Body of pancreas (tissue), 4 donors: ENCODE results near the gene ATCAY. TPM values are rescaled to one million over a fixed set of nuclear protein-coding genes. Genes with fewer than 3 reads are reported as not detected.
"Not testable (repeated sequence)": the region's sequence is repeated elsewhere in the genome, so short reads cannot be mapped to it uniquely, and the experiment has no call there.

Experiments
- ATAC-seq: fragments of 150-250 bp; one replicate; pipeline ENCODE4 v1.9.1; 2016
- DNase-seq, 4 donors: peaks; one replicate each; pipeline ENCODE4 v3.0.0-alpha.2; 2019
- H3K27ac ChIP-seq, 4 donors: fragments of 200-600 bp; sonication (generic); 1 replicate in 3 of 4; 2 replicates in 1 of 4; pipeline versions ENCODE4 v1.5.1 to v1.6.1; 2016 to 2019; ENCODE audit warnings: mild to moderate bottlenecking in 1 of 4, mixed read lengths in 1 of 4, moderate library complexity in 1 of 4
- H3K27me3 ChIP-seq, 2 donors: fragments of 200-600 bp; sonication (generic); one replicate each; pipeline ENCODE4 v1.6.0; 2016; ENCODE audit warnings: mild to moderate bottlenecking in 1 of 2
- H3K36me3 ChIP-seq, 2 donors: fragments of 200-600 bp; sonication (generic); replicated peaks in 1 of 2; 2 replicates each; pipeline ENCODE4 v1.5.1; 2016; ENCODE audit warnings: low read depth in 2 of 2; ENCODE audit not compliant: insufficient read depth in 1 of 2
- H3K4me1 ChIP-seq: fragments of 200-600 bp; sonication (generic); one replicate; pipeline ENCODE4 v1.6.0; 2016
- H3K4me3 ChIP-seq, 2 donors: fragments of 200-600 bp; sonication (generic); 1 replicate in 1 of 2; 2 replicates in 1 of 2; pipeline ENCODE4 v1.5.1; 2016 to 2019
- H3K9me3 ChIP-seq, 3 donors: fragments of 200-600 bp; sonication (generic); 1 replicate in 2 of 3; 2 replicates in 1 of 3; pipeline ENCODE4 v1.5.1; 2016
- CTCF ChIP-seq, 7 experiments: fragments of 450-650 bp in 4 of 7; fragments of 200-600 bp in 3 of 7; sonication (generic) in 3 of 7; IDR thresholded peaks; one replicate each; pipeline ENCODE4 v1.5.1; 2016 to 2019; ENCODE audit warnings: antibody characterized with exemption in 7 of 7
- POLR2A ChIP-seq, 3 donors: fragments of 450-650 bp; IDR thresholded peaks; one replicate each; pipeline ENCODE4 v1.6.1; 2016; ENCODE audit warnings: antibody characterized with exemption in 3 of 3, mild to moderate bottlenecking in 2 of 3
- WGBS, 2 donors: methylation state at CpG; one replicate each; pipeline ENCODE4 v1.1.5; 2017; 5-methylcytosine and 5-hydroxymethylcytosine counted together
- intact Hi-C: fragments of 100-400 bp; cut with DNase I; formaldehyde crosslinking; loops from one replicate; pipeline ENCODE4 v1.15.1; 2023
- total RNA-seq, 2 donors: library from RNA; depleted of rRNA; stranded (reverse); fragments of >200 nt; gene quantifications; one replicate each; pipeline ENCODE4 v1.1.0, GENCODE V29; 2016

The ATCAY gene
- total RNA-seq, 2 donors from 2014 or later = 1.6 TPM; not detected in 1

GRCh38 chr19:3932931-3933810 lies 52.7 kb downstream of the ATCAY start, which contains the start of gene NMRK2:
Gene NMRK2 (plus strand): TSS chr19:3933069. CDS start chr19:3933672, 603 bp downstream.
- Histone ChIP-seq H3K27ac (no peak within 1 kb of the TSS), H3K9me3 (no peaks in the 10 kb centered on the region), H3K4me1 (peaks cover 12% of the 10 kb centered on the region), H3K36me3 (no peaks in the 10 kb centered on the region), H3K27me3 (no peaks in the 10 kb centered on the region), H3K4me3 (no peak within 1 kb of the TSS)
- ATAC-seq = no peak
- DNase-seq = no peak
- no peak for TF ChIP-seq POLR2A (IDR thresholded peaks at IDR 0.05)
- no peak for TF ChIP-seq CTCF (IDR thresholded peaks at IDR 0.05)
- 7 to 10% methylated on average over 12 to 51 of the region's 51 CpGs for WGBS, 2 donors
- intact Hi-C loops = no loop called here

DNA sequence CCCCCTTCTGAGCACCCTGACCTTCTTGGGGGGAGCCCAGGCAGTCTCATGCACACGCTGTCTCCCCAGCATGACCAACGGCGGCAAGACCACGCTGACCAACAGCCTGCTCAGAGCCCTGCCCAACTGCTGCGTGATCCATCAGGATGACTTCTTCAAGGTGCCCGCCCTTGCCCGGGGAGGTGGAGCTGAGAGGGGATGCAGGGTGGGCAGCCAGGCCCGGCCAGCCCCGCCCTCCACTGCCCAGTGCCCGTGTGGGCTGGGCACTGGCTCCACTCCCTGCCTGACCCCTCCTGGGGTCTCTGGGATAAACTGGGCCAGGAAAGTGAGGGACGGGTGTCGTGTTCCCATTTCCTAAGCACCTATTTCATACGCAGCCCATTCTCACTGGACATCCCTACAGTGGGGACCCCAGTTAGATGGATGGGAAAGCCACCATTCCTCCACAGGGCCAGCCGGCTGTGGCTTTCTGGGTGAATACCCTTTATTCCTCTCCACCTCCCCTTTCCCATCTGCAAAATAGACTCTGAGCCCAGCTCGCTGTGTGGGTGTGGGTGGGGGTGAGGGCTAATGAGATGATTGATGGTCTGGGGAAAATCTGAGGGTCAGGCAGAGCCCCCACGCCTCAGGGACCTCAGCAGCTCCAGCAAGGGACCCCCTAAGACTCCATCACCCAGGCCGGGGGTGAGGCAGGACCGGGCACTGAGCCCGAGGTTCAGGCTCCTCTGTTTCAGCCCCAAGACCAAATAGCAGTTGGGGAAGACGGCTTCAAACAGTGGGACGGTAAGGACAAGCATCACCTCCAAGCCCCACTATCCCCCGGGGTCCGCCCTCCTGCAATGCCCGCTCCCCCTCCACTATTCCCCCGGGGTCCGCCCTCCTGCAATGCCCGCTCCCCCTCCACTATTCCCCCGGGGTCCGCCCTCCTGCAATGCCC lies 56.3 kb downstream of the ATCAY start:
- intact Hi-C loops = no loop called here
- no peak for ATAC-seq
- H3K9me3 ChIP-seq = no peaks in the 10 kb centered on the region
- H3K27ac ChIP-seq = no peak overlapping the region
- 77 to 78% methylated on average over 24 to 27 of the region's 29 CpGs for WGBS, 2 donors
- no peaks in the 10 kb centered on the region for H3K27me3 ChIP-seq
- no peaks in the 10 kb centered on the region for H3K36me3 ChIP-seq
- no peak overlapping the region for H3K4me3 ChIP-seq
- TF ChIP-seq POLR2A (IDR thresholded peaks at IDR 0.05) = no peak
- TF ChIP-seq CTCF (IDR thresholded peaks at IDR 0.05) = no peak
- peaks cover 5% of the 10 kb centered on the region for H3K4me1 ChIP-seq
- DNase-seq = no peak

- H3K9me3 ChIP-seq, ATAC-seq, H3K27ac ChIP-seq, DNase-seq, H3K4me3 ChIP-seq, intact Hi-C loops, H3K4me1 ChIP-seq, H3K27me3 ChIP-seq, H3K36me3 ChIP-seq: not testable (repeated sequence)
- WGBS, 2 donors = 83 to 84% methylated on average over 21 to 22 of the region's 22 CpGs
Observed at GRCh38 chr19:3938300-3938950, 57.9 kb downstream of the ATCAY start.

DNA sequence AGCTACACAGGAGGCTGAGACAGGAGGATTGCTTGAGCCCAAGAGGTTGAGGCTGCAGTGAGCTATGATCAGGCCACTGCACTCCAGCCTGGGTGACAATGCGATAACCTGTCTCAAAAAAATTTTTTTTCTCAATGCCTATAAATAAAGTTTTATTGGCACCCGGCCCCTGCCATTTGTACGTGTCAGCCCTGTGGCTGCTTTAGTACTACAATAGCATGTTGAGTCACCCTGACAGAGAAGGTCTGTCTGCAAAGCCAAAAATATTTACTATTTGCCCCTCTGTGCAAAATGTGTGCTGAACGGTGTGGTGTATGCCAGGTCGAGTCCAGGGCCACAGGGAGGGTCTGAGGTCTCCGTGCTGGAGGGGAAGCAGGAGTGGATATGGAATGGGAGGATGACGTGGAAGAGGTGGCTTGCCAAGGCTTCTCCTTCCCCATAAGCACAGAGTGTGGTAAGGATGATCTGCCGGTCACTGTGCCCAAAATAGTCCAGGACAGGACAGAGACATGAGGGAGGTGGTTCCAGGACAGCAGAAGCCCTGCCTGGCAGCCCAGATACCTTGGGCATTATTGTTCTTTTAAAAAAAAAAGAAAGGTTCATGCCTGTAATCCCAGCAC lies 62.4 kb downstream of the ATCAY start:
- Histone ChIP-seq H3K27ac (no peak overlapping the region), H3K36me3 (no peaks in the 10 kb centered on the region), H3K9me3 (no peaks in the 10 kb centered on the region), H3K27me3 (no peaks in the 10 kb centered on the region), H3K4me1 (no peaks in the 10 kb centered on the region), H3K4me3 (no peak overlapping the region)
- ATAC-seq (no peak), DNase-seq (no peak)
- intact Hi-C loops = no loop called here
- no peak for TF ChIP-seq CTCF (IDR thresholded peaks at IDR 0.05)
- TF ChIP-seq POLR2A (IDR thresholded peaks at IDR 0.05) = no peak
- 83 to 94% methylated on average over 8 of the region's 8 CpGs for WGBS, 2 donors
